CD4-positive, alpha-beta T cell (primary cell): ENCODE data around the gene CDC42BPA. TPM values are rescaled to one million over a fixed set of nuclear protein-coding genes. Genes with fewer than 3 reads are reported as not detected.
A peak's percentile ranks its signal among the peaks of the same experiment; 100 is the strongest.

ENCODE experiments used
- ATAC-seq: fragments of 200-7000 bp; cut with Tn5 transposase; one replicate; pipeline ENCODE4 v1.10.0; 2022; ENCODE audit warnings: mild to moderate bottlenecking; ENCODE audit not compliant: poor library complexity
- CTCF ChIA-PET: fragments of 350-600 bp; sonication (Branson Sonifier 250); formaldehyde crosslinking; loops from one replicate; lab custom pipeline; 2021; ENCODE audit warnings: antibody characterized with exemption, inconsistent platforms; lab: Charles Lee
- POLR2A ChIA-PET: fragments of 350-600 bp; sonication (Branson Sonifier 250); formaldehyde crosslinking; loops from one replicate; lab custom pipeline; 2021; ENCODE audit warnings: antibody characterized with exemption, inconsistent platforms; lab: Charles Lee
- DNase-seq, 14 experiments: peaks; one replicate each; pipeline ENCODE4 v3.0.0-alpha.2; 2013 to 2020; ENCODE audit warnings: mixed read lengths in 2 of 14
- H3K27ac ChIP-seq, 2 donors: one replicate each; pipeline versions ENCODE4 v1.5.1 to v1.7.0; 2013; ENCODE audit warnings: low read length in 2 of 2, low read depth in 1 of 2, mild to moderate bottlenecking in 1 of 2
- H3K27me3 ChIP-seq, 2 experiments: 1 replicate in 1 of 2; 2 replicates in 1 of 2; pipeline versions ENCODE4 v1.6.1 to v1.7.0; 2013; ENCODE audit warnings: low read length in 2 of 2, control low read depth in 1 of 2, mild to moderate bottlenecking in 1 of 2, moderate library complexity in 1 of 2; ENCODE audit not compliant: insufficient read depth in 2 of 2, control insufficient read depth in 1 of 2
- H3K36me3 ChIP-seq: one replicate; pipeline ENCODE4 v1.6.1; 2013; ENCODE audit warnings: low read length, control low read depth; ENCODE audit not compliant: insufficient read depth
- H3K4me1 ChIP-seq: one replicate; pipeline ENCODE4 v1.6.1; 2013; ENCODE audit warnings: low read length, control low read depth; ENCODE audit not compliant: insufficient read depth
- H3K4me3 ChIP-seq: one replicate; pipeline ENCODE4 v1.5.1; 2013; ENCODE audit warnings: mild to moderate bottlenecking, low read length, moderate library complexity
- H3K9me3 ChIP-seq, 2 experiments: 1 replicate in 1 of 2; 2 replicates in 1 of 2; pipeline versions ENCODE4 v1.6.1 to v1.7.0; 2013; ENCODE audit warnings: low read length in 2 of 2, mild to moderate bottlenecking in 2 of 2, control low read depth in 1 of 2, moderate library complexity in 1 of 2; ENCODE audit not compliant: control insufficient read depth in 1 of 2, insufficient read depth in 1 of 2
- H3K27ac Mint-ChIP-seq: one replicate; pipeline ENCODE4 v1.8.0; 2020; ENCODE audit warnings: mixed read lengths
- H3K27me3 Mint-ChIP-seq: one replicate; pipeline ENCODE4 v1.8.0; 2021; ENCODE audit warnings: mixed read lengths
- H3K36me3 Mint-ChIP-seq: one replicate; pipeline ENCODE4 v1.8.0; 2021; ENCODE audit warnings: low read depth, mixed read lengths
- H3K4me1 Mint-ChIP-seq: one replicate; pipeline ENCODE4 v1.8.0; 2021; ENCODE audit warnings: low read depth, mixed read lengths
- H3K4me3 Mint-ChIP-seq: one replicate; pipeline ENCODE4 v1.8.0; 2020; ENCODE audit warnings: mild to moderate bottlenecking, mixed read lengths
- H3K9me3 Mint-ChIP-seq: one replicate; pipeline ENCODE4 v1.8.0; 2020; ENCODE audit warnings: mixed read lengths
- CTCF ChIP-seq: fragments of 200-600 bp; IDR thresholded peaks from one replicate; pipeline ENCODE4 v1.8.0; 2022; ENCODE audit warnings: antibody characterized with exemption, mild to moderate bottlenecking
- intact Hi-C, 2 experiments: fragments of 100-400 bp; cut with DNase I in 1 of 2; cut with micrococcal nuclease in 1 of 2; formaldehyde crosslinking; loops; one replicate each; pipeline versions ENCODE4 v1.15.1 to v1.9.0; 2023 to 2025; cut with DNase I, micrococcal nuclease
- total RNA-seq, 174 experiments: library from RNA in 2 of 174; stranded (reverse) in 2 of 174; gene quantifications; one replicate each; pipeline ENCODE4 v1.2.3 and lab custom pipeline; 2021 to 2026

CDC42BPA gene
- total RNA-seq, 2 experiments from 2014 or later = 2.2 to 3.0 TPM

- intact Hi-C loops = no loop called here
- Histone ChIP-seq H3K27ac (no peak overlapping the region), H3K4me3 (no peak overlapping the region), H3K36me3 (no peaks in the 10 kb centered on the region), H3K9me3 (no peaks in the 10 kb centered on the region), H3K27me3 (peaks cover 0 to 12% of the 10 kb centered on the region in 2 experiments), H3K4me1 (no peaks in the 10 kb centered on the region)
- DNase-seq (peak in 3 of 14 experiments; percentile 0 to 7 (median 4)), ATAC-seq (no peak)
- H3K4me3 Mint-ChIP-seq = no peak overlapping the region
- ChIA-PET CTCF (no interaction called here), POLR2A (no interaction called here)
- no peaks in the 10 kb centered on the region for H3K9me3 Mint-ChIP-seq
- H3K36me3 Mint-ChIP-seq = no peaks in the 10 kb centered on the region
- no peak for TF ChIP-seq CTCF
- H3K27ac Mint-ChIP-seq = no peak overlapping the region
- H3K27me3 Mint-ChIP-seq = peaks cover 9% of the 10 kb centered on the region
- no peaks in the 10 kb centered on the region for H3K4me1 Mint-ChIP-seq
Observed at GRCh38 chr1:227192163-227192562, 126.1 kb downstream of the CDC42BPA start.

- Histone ChIP-seq H3K4me3 (no peak overlapping the region), H3K9me3 (no peaks in the 10 kb centered on the region), H3K36me3 (no peaks in the 10 kb centered on the region), H3K27ac (no peak overlapping the region), H3K27me3 (peaks cover 0 to 12% of the 10 kb centered on the region in 2 experiments), H3K4me1 (no peaks in the 10 kb centered on the region)
- no peak for TF ChIP-seq CTCF
- CTCF ChIA-PET = no interaction called here
- Mint-ChIP-seq H3K4me3 (no peak overlapping the region), H3K27ac (no peak overlapping the region), H3K27me3 (peaks cover 9% of the 10 kb centered on the region), H3K4me1 (no peaks in the 10 kb centered on the region), H3K9me3 (no peaks in the 10 kb centered on the region), H3K36me3 (no peaks in the 10 kb centered on the region)
- intact Hi-C loops = no loop called here
- POLR2A ChIA-PET = no interaction called here
- DNase-seq = no peak
- ATAC-seq = no peak
Observed at GRCh38 chr1:227191607-227192006, 126.7 kb downstream of the CDC42BPA start.

- ChIA-PET POLR2A (no interaction called here), CTCF (no interaction called here)
- ATAC-seq (no peak), DNase-seq (no peak)
- no peaks in the 10 kb centered on the region for H3K4me1 Mint-ChIP-seq
- H3K36me3 Mint-ChIP-seq = no peaks in the 10 kb centered on the region
- no peaks in the 10 kb centered on the region for H3K9me3 Mint-ChIP-seq
- Histone ChIP-seq H3K36me3 (no peaks in the 10 kb centered on the region), H3K27ac (no peak overlapping the region), H3K9me3 (no peaks in the 10 kb centered on the region), H3K4me3 (no peak overlapping the region), H3K4me1 (no peaks in the 10 kb centered on the region), H3K27me3 (peaks cover 3 to 12% of the 10 kb centered on the region in 2 experiments)
- TF ChIP-seq CTCF = no peak
- H3K27me3 Mint-ChIP-seq = peaks cover 9% of the 10 kb centered on the region
- no peak overlapping the region for H3K4me3 Mint-ChIP-seq
- H3K27ac Mint-ChIP-seq = no peak overlapping the region
- intact Hi-C loops = no loop called here
Observed at GRCh38 chr1:227190321-227190720, 128.0 kb downstream of the CDC42BPA start.
